Skeletal muscle tissue (tissue), 4 donors: ENCODE data around the gene PCSK7. TPM values are rescaled to one million over a fixed set of nuclear protein-coding genes. Genes with fewer than 3 reads are reported as not detected.
A peak's percentile ranks its signal among the peaks of the same experiment; 100 is the strongest.

Source experiments
- H3K27ac ChIP-seq: one replicate; pipeline ENCODE4 v1.7.0; 2013; ENCODE audit warnings: mild to moderate bottlenecking, low read depth, low read length, inconsistent platforms
- H3K27me3 ChIP-seq, 3 donors: one replicate each; pipeline ENCODE4 v1.7.0; 2013; ENCODE audit warnings: low read length in 3 of 3; ENCODE audit not compliant: control insufficient read depth in 3 of 3, insufficient read depth in 3 of 3
- H3K36me3 ChIP-seq, 3 donors: one replicate each; pipeline ENCODE4 v1.7.0; 2013; ENCODE audit warnings: low read length in 3 of 3; ENCODE audit not compliant: control insufficient read depth in 3 of 3, insufficient read depth in 3 of 3
- H3K4me1 ChIP-seq, 3 donors: one replicate each; pipeline ENCODE4 v1.7.0; 2013; ENCODE audit warnings: low read length in 3 of 3, mild to moderate bottlenecking in 3 of 3; ENCODE audit not compliant: control insufficient read depth in 3 of 3, insufficient read depth in 3 of 3
- H3K4me3 ChIP-seq, 3 donors: one replicate each; pipeline ENCODE4 v1.7.0; 2013; ENCODE audit warnings: low read length in 3 of 3
- H3K9ac ChIP-seq, 3 donors: one replicate each; pipeline ENCODE4 v1.7.0; 2013; ENCODE audit warnings: low read length in 3 of 3, mild to moderate bottlenecking in 3 of 3, moderate library complexity in 2 of 3, low read depth in 1 of 3
- H3K9me3 ChIP-seq, 3 donors: one replicate each; pipeline ENCODE4 v1.7.0; 2013; ENCODE audit warnings: low read length in 3 of 3; ENCODE audit not compliant: control insufficient read depth in 3 of 3
- total RNA-seq: library from RNA; depleted of rRNA; stranded (reverse); fragments of >200 nt; gene quantifications from one replicate; pipeline ENCODE4 v1.2.3, GENCODE V29; 2014
- donor health status: Osteomylitis.

PCSK7 gene
- total RNA-seq, 1 donor from 2014 or later: 16.2 TPM

GRCh38 chr11:117232911-117233409 is 1.1 kb upstream of the PCSK7 start:
- no peaks in the 10 kb centered on the region for H3K9me3 ChIP-seq
- peak overlapping the region; percentile 82 to 89 (median 83) for H3K9ac ChIP-seq
- peak overlapping the region; percentile 96 for H3K27ac ChIP-seq
- H3K27me3 ChIP-seq: no peaks in the 10 kb centered on the region
- H3K4me3 ChIP-seq: peak overlapping the region; percentile 85 to 97 (median 93)
- H3K4me1 ChIP-seq: peaks cover 28 to 35% (median 28%) of the 10 kb centered on the region in 3 donors
- peaks cover 24 to 27% (median 27%) of the 10 kb centered on the region in 3 donors for H3K36me3 ChIP-seq

GRCh38 chr11:117232092-117232878 is 412 bp upstream of the PCSK7 start, which contains the start of gene RNF214:
Gene RNF214, plus strand, starts transcription at chr11:117232671. Its CDS starts 1,602 bp downstream, at chr11:117234273.
- Histone ChIP-seq H3K4me3 (peak within 1 kb of the TSS; percentile 97 to 98 (median 97)), H3K27ac (peak within 1 kb of the TSS; percentile 96), H3K36me3 (peaks cover 29 to 33% (median 32%) of the 10 kb centered on the region in 3 donors), H3K9me3 (no peaks in the 10 kb centered on the region), H3K9ac (peak within 1 kb of the TSS; percentile 96 to 98 (median 98)), H3K4me1 (peaks cover 28 to 35% (median 28%) of the 10 kb centered on the region in 3 donors), H3K27me3 (no peaks in the 10 kb centered on the region)

GRCh38 chr11:117230999-117231841 is 653 bp downstream of the PCSK7 start:
- Histone ChIP-seq H3K9me3 (no peaks in the 10 kb centered on the region), H3K27me3 (no peaks in the 10 kb centered on the region), H3K36me3 (peaks cover 33 to 37% (median 33%) of the 10 kb centered on the region in 3 donors)

GRCh38 chr11:117230286-117230961 is 1.4 kb downstream of the PCSK7 start:
- H3K27me3 ChIP-seq: no peaks in the 10 kb centered on the region
- H3K9ac ChIP-seq: peak overlapping the region; percentile 96 to 98 (median 98)
- peaks cover 33 to 39% (median 37%) of the 10 kb centered on the region in 3 donors for H3K36me3 ChIP-seq
- no peaks in the 10 kb centered on the region for H3K9me3 ChIP-seq
- peaks cover 31 to 35% (median 34%) of the 10 kb centered on the region in 3 donors for H3K4me1 ChIP-seq
- no peak overlapping the region for H3K4me3 ChIP-seq
- no peak overlapping the region for H3K27ac ChIP-seq

More at GRCh38 chr11:117230999-117231841, 653 bp downstream of the PCSK7 start:
- peak overlapping the region; percentile 96 for H3K27ac ChIP-seq
- H3K4me1 ChIP-seq: peaks cover 29 to 35% (median 29%) of the 10 kb centered on the region in 3 donors
- peak overlapping the region; percentile 89 to 98 (median 97) for H3K4me3 ChIP-seq
- H3K9ac ChIP-seq: peak overlapping the region; percentile 96 to 98 (median 98)

GRCh38 chr11:117229931-117230285 is 2.0 kb downstream of the PCSK7 start:
- Histone ChIP-seq H3K36me3 (peaks cover 33 to 42% (median 39%) of the 10 kb centered on the region in 3 donors), H3K4me1 (peaks cover 31 to 35% (median 34%) of the 10 kb centered on the region in 3 donors), H3K27ac (no peak overlapping the region), H3K4me3 (no peak overlapping the region), H3K9me3 (no peaks in the 10 kb centered on the region), H3K27me3 (no peaks in the 10 kb centered on the region), H3K9ac (peak overlapping the region in 1 of 3 donors; percentile 33)

- H3K27me3 ChIP-seq: no peaks in the 10 kb centered on the region
- no peak overlapping the region for H3K27ac ChIP-seq
- no peaks in the 10 kb centered on the region for H3K9me3 ChIP-seq
- no peak overlapping the region for H3K4me3 ChIP-seq
- peaks cover 31 to 34% (median 34%) of the 10 kb centered on the region in 3 donors for H3K4me1 ChIP-seq
- no peak overlapping the region for H3K9ac ChIP-seq
- H3K36me3 ChIP-seq: peaks cover 33 to 47% (median 43%) of the 10 kb centered on the region in 3 donors
Measured at GRCh38 chr11:117229411-117229810, 2.5 kb downstream of the PCSK7 start.

GRCh38 chr11:117228091-117228490 is 3.8 kb downstream of the PCSK7 start:
- Histone ChIP-seq H3K4me3 (no peak overlapping the region), H3K9ac (no peak overlapping the region), H3K9me3 (no peaks in the 10 kb centered on the region), H3K4me1 (peaks cover 21 to 30% (median 25%) of the 10 kb centered on the region in 3 donors), H3K27me3 (no peaks in the 10 kb centered on the region), H3K27ac (no peak overlapping the region), H3K36me3 (peaks cover 47 to 58% (median 57%) of the 10 kb centered on the region in 3 donors)

- Histone ChIP-seq H3K27ac (no peak overlapping the region), H3K9me3 (no peaks in the 10 kb centered on the region), H3K9ac (no peak overlapping the region), H3K4me3 (no peak overlapping the region), H3K27me3 (no peaks in the 10 kb centered on the region), H3K4me1 (peaks cover 26 to 41% (median 34%) of the 10 kb centered on the region in 3 donors), H3K36me3 (peaks cover 49 to 59% (median 57%) of the 10 kb centered on the region in 3 donors)
Measured at GRCh38 chr11:117226388-117227385, 5.2 kb downstream of the PCSK7 start.
